ENCODE results near the gene RPL35.

RPL35 gene

GRCh38 chr9:124861342-124862229, at the start of gene RPL35, which contains the start of gene ARPC5L:
TSS of gene RPL35 (minus strand) at chr9:124861957. CDS start at chr9:124861912, 45 bp downstream.
TSS of gene ARPC5L (plus strand) at chr9:124862130. CDS start at chr9:124869291, 7,161 bp downstream.
- Histone ChIP-seq H3K4me1 (ENCODE audit: control insufficient read depth, insufficient read depth, low read length) (peaks cover 4% of the 10 kb centered on the region; the same call in 1 of the 2 replicates), H3K9me3 (ENCODE audit: control insufficient read depth, insufficient read depth, low read length) (no peaks in the 10 kb centered on the region), H3K27me3 (ENCODE audit: control insufficient read depth, insufficient read depth, low read length) (no peaks in the 10 kb centered on the region), H3K4me3 (ENCODE audit: low read depth, low read length) (peak within 1 kb of the TSS; percentile 88), H3K36me3 (ENCODE audit: control insufficient read depth, insufficient read depth, low read length) (peaks cover 46% of the 10 kb centered on the region), H3K27ac (ENCODE audit: low read depth, low read length) (peak within 1 kb of the TSS; percentile 96), H3K9ac (ENCODE audit: low read depth, low read length) (peak within 1 kb of the TSS; percentile 99)

DNA sequence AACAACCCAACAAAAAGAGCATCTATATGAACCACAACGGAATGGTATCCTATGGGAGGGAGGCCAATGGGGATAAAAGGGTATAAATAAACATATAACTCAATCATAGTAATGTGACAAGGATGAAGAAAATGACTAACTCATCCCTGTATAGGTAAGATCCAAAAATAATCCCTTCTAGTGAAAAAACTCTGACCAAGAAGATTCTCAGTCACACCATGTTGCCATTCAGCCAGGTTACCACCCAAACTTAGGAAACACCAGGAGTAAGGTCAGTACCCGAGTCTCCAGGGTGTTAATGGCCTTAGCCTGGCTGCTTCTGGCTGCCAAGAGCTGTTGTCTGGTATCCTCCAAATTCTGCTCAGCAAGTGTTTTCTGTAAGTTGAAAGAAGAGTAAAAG, 46.3 kb upstream of the RPL35 start:
- H3K4me3 ChIP-seq (ENCODE audit: low read depth, low read length): no peak overlapping the region
- no peak overlapping the region for H3K9ac ChIP-seq (ENCODE audit: low read depth, low read length)
- peaks cover 6% of the 10 kb centered on the region; the same call in 1 of the 2 replicates for H3K36me3 ChIP-seq (ENCODE audit: control insufficient read depth, insufficient read depth, low read length)
- H3K27ac ChIP-seq (ENCODE audit: low read depth, low read length): no peak overlapping the region
- H3K4me1 ChIP-seq (ENCODE audit: control insufficient read depth, insufficient read depth, low read length): no peaks in the 10 kb centered on the region
- no peaks in the 10 kb centered on the region for H3K27me3 ChIP-seq (ENCODE audit: control insufficient read depth, insufficient read depth, low read length)
- no peaks in the 10 kb centered on the region for H3K9me3 ChIP-seq (ENCODE audit: control insufficient read depth, insufficient read depth, low read length)

GRCh38 chr9:124906966-124907365, 45.2 kb upstream of the RPL35 start:
- H3K9me3 ChIP-seq (ENCODE audit: control insufficient read depth, insufficient read depth, low read length): no peaks in the 10 kb centered on the region
- no peaks in the 10 kb centered on the region for H3K27me3 ChIP-seq (ENCODE audit: control insufficient read depth, insufficient read depth, low read length)
- no peak overlapping the region for H3K27ac ChIP-seq (ENCODE audit: low read depth, low read length)
- H3K4me3 ChIP-seq (ENCODE audit: low read depth, low read length): no peak overlapping the region
- H3K4me1 ChIP-seq (ENCODE audit: control insufficient read depth, insufficient read depth, low read length): no peaks in the 10 kb centered on the region
- H3K9ac ChIP-seq (ENCODE audit: low read depth, low read length): no peak overlapping the region
- H3K36me3 ChIP-seq (ENCODE audit: control insufficient read depth, insufficient read depth, low read length): peaks cover 6% of the 10 kb centered on the region; the same call in 1 of the 2 replicates

- H3K4me3 ChIP-seq (ENCODE audit: low read depth, low read length): no peak overlapping the region
- H3K4me1 ChIP-seq (ENCODE audit: control insufficient read depth, insufficient read depth, low read length): no peaks in the 10 kb centered on the region
- no peak overlapping the region for H3K27ac ChIP-seq (ENCODE audit: low read depth, low read length)
- no peak overlapping the region for H3K9ac ChIP-seq (ENCODE audit: low read depth, low read length)
- no peaks in the 10 kb centered on the region for H3K9me3 ChIP-seq (ENCODE audit: control insufficient read depth, insufficient read depth, low read length)
- no peaks in the 10 kb centered on the region for H3K27me3 ChIP-seq (ENCODE audit: control insufficient read depth, insufficient read depth, low read length)
- peaks cover 16% of the 10 kb centered on the region; the same call in 1 of the 2 replicates for H3K36me3 ChIP-seq (ENCODE audit: control insufficient read depth, insufficient read depth, low read length)
These were observed 38.1 kb upstream of the RPL35 start for GRCh38 chr9:124899845-124900244.

DNA sequence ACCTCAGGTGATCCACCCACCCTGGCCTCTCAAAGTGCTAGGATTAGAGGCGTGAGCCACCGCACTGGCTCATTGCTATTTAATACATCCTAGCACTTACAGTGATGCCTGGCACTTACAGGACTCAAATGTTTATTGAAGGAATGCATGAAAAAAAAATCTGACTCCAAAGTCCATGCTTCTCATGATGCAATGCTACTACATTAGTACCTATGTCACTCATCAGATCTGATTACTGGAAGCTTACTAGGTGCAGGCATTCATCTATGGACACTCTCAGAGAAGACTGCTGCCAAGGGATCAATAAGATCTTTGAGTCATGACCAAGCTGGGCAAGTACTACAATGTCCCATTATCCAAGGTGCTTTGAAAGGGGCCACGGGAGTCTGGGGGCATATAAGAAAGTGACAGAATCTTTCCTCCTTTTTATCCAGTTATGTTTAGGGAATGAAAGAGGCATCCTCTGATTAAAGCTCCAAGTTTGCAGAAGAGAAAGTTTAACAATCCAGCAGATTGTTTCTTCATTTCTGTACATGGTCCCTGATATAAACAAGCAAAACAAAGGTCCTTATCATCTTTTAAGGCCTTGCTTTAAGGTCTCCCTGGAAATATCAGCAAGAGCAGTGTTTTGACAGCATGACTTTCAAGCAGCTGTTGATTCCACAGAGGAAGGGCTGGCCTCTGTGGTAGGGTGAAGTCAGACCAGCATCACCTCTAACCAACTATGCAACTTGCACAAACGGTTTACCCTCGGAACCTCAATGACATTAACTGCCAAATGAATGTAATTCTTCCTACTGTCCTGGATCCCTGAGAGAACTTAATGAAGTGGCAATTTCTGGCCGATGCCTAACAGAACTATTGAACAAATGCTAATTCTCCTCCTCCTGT, 36.1 kb upstream of the RPL35 start:
- Histone ChIP-seq H3K4me1 (ENCODE audit: control insufficient read depth, insufficient read depth, low read length) (no peaks in the 10 kb centered on the region), H3K27me3 (ENCODE audit: control insufficient read depth, insufficient read depth, low read length) (no peaks in the 10 kb centered on the region), H3K36me3 (ENCODE audit: control insufficient read depth, insufficient read depth, low read length) (peaks cover 22% of the 10 kb centered on the region; the same call in 1 of the 2 replicates), H3K9ac (ENCODE audit: low read depth, low read length) (no peak overlapping the region), H3K4me3 (ENCODE audit: low read depth, low read length) (no peak overlapping the region), H3K27ac (ENCODE audit: low read depth, low read length) (no peak overlapping the region), H3K9me3 (ENCODE audit: control insufficient read depth, insufficient read depth, low read length) (no peaks in the 10 kb centered on the region)

DNA sequence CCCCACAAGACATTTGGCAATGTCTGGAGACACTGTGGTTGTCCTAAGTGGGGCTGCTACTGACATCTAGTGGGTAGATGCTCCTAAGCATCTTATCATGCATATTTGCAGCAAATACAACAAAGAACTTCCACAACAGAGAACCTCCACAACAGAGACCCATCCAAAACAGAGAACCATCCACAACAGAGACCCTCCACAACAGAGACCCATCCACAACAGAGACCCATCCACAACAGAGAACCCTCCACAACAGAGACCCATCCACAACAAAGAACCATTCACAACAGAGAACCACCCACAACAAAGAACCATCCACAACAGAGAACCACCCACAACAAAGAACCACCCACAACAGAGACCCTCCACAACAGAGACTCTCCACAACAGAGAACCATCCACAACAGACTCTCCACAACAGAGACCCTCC, 33.0 kb upstream of the RPL35 start:
- Histone ChIP-seq H3K4me3 (ENCODE audit: low read depth, low read length) (no peak overlapping the region), H3K9me3 (ENCODE audit: control insufficient read depth, insufficient read depth, low read length) (no peaks in the 10 kb centered on the region), H3K36me3 (ENCODE audit: control insufficient read depth, insufficient read depth, low read length) (peaks cover 28% of the 10 kb centered on the region; the same call in 1 of the 2 replicates), H3K9ac (ENCODE audit: low read depth, low read length) (no peak overlapping the region), H3K27ac (ENCODE audit: low read depth, low read length) (no peak overlapping the region), H3K27me3 (ENCODE audit: control insufficient read depth, insufficient read depth, low read length) (no peaks in the 10 kb centered on the region), H3K4me1 (ENCODE audit: control insufficient read depth, insufficient read depth, low read length) (no peaks in the 10 kb centered on the region)

DNA sequence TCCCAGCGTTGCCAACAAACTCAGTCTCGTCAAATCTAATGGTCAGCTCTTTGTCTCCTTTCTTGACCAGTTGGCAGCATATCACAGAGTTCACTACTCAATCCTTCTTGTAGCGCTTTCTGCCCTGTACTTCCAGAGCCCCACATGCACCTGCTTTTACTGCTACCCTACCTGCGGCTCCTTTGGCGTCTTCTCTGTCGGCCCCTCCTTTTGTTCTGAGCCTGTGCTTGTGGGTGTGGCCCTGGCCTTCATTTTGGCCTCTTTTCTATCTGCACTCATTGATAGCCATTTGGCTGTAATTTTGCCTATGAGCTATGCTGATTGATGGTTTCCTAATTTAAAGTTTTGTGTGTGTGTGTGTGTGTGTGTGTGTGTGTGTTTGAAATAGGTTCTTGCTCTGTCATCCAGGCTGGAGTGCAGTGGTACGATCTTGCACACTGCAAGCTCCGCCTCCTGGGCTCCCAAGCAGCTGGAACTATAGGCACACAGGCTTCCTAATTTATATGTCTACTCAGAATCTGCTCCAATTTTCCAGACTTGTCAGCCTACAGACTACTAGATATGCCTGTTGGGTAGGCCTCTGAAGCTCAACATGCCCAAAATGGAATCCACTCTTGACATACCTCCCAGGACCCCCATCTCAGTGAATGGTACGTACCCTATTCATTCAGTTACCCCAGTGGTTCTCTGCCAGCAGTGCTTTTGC, 32.4 kb upstream of the RPL35 start:
- H3K36me3 ChIP-seq (ENCODE audit: control insufficient read depth, insufficient read depth, low read length): peaks cover 29% of the 10 kb centered on the region; the same call in 1 of the 2 replicates
- H3K4me3 ChIP-seq (ENCODE audit: low read depth, low read length): no peak overlapping the region
- no peak overlapping the region for H3K27ac ChIP-seq (ENCODE audit: low read depth, low read length)
- H3K27me3 ChIP-seq (ENCODE audit: control insufficient read depth, insufficient read depth, low read length): no peaks in the 10 kb centered on the region
- no peaks in the 10 kb centered on the region for H3K9me3 ChIP-seq (ENCODE audit: control insufficient read depth, insufficient read depth, low read length)
- no peaks in the 10 kb centered on the region for H3K4me1 ChIP-seq (ENCODE audit: control insufficient read depth, insufficient read depth, low read length)
- no peak overlapping the region for H3K9ac ChIP-seq (ENCODE audit: low read depth, low read length)

- Histone ChIP-seq H3K9me3 (ENCODE audit: control insufficient read depth, insufficient read depth, low read length) (no peaks in the 10 kb centered on the region), H3K27me3 (ENCODE audit: control insufficient read depth, insufficient read depth, low read length) (no peaks in the 10 kb centered on the region), H3K4me3 (ENCODE audit: low read depth, low read length) (no peak overlapping the region), H3K4me1 (ENCODE audit: control insufficient read depth, insufficient read depth, low read length) (no peaks in the 10 kb centered on the region), H3K27ac (ENCODE audit: low read depth, low read length) (no peak overlapping the region), H3K9ac (ENCODE audit: low read depth, low read length) (no peak overlapping the region), H3K36me3 (ENCODE audit: control insufficient read depth, insufficient read depth, low read length) (peaks cover 29% of the 10 kb centered on the region)
These were observed 28.4 kb upstream of the RPL35 start for GRCh38 chr9:124890179-124890578.

- H3K4me3 ChIP-seq (ENCODE audit: low read depth, low read length): no peak overlapping the region
- no peak overlapping the region for H3K27ac ChIP-seq (ENCODE audit: low read depth, low read length)
- no peaks in the 10 kb centered on the region for H3K4me1 ChIP-seq (ENCODE audit: control insufficient read depth, insufficient read depth, low read length)
- no peak overlapping the region for H3K9ac ChIP-seq (ENCODE audit: low read depth, low read length)
- H3K27me3 ChIP-seq (ENCODE audit: control insufficient read depth, insufficient read depth, low read length): no peaks in the 10 kb centered on the region
- no peaks in the 10 kb centered on the region for H3K9me3 ChIP-seq (ENCODE audit: control insufficient read depth, insufficient read depth, low read length)
- peaks cover 29% of the 10 kb centered on the region for H3K36me3 ChIP-seq (ENCODE audit: control insufficient read depth, insufficient read depth, low read length)
These were observed 27.2 kb upstream of the RPL35 start for GRCh38 chr9:124889006-124889405.

DNA sequence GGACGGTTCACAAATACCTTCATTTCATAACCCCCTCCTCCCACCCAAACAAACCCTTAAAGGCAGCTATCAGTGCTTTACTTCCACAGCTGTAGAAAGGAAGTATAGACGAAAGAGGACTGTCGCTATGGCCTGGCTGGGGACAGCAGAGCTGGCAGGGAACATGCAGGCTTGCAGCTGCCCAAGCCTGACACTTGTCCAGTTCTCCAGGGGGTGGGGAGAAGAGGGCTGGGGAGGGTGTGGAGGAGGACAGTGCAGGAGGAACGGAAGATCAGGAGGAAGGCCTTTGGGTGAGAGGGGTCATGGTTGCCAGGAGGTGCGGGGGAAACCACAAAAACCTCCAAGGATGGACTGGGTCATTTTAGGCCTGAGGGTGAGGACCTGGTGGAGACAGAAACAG, 26.1 kb upstream of the RPL35 start:
- no peaks in the 10 kb centered on the region for H3K4me1 ChIP-seq (ENCODE audit: control insufficient read depth, insufficient read depth, low read length)
- no peaks in the 10 kb centered on the region for H3K27me3 ChIP-seq (ENCODE audit: control insufficient read depth, insufficient read depth, low read length)
- no peaks in the 10 kb centered on the region for H3K9me3 ChIP-seq (ENCODE audit: control insufficient read depth, insufficient read depth, low read length)
- H3K36me3 ChIP-seq (ENCODE audit: control insufficient read depth, insufficient read depth, low read length): peaks cover 23% of the 10 kb centered on the region
- H3K27ac ChIP-seq (ENCODE audit: low read depth, low read length): no peak overlapping the region
- no peak overlapping the region for H3K4me3 ChIP-seq (ENCODE audit: low read depth, low read length)
- no peak overlapping the region for H3K9ac ChIP-seq (ENCODE audit: low read depth, low read length)

All from HUES48 (cell line).